ENCODE measurements around the gene SPTB.

Gene SPTB

DNA sequence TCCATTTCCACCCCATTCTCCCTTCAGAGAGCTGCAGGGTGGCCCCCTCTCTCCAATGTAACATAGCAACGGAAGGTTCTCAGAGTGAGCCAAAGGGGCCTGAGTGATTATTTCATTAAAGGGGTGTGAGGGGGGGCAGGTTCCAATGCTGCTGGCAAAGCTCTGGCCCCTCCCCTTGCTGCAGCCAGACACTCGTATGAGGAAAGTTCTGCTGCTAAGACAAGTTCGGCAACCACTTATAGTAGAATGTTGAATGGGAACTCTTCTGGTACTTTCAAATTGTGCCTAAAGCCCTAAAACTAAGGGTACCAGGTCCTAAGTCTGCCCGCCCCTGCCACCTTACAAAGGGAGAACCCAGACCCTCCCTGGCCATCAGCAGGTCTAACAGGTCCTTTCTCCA, 125.7 kb downstream of the SPTB start:
- TF ChIP-seq, protein P1, sequence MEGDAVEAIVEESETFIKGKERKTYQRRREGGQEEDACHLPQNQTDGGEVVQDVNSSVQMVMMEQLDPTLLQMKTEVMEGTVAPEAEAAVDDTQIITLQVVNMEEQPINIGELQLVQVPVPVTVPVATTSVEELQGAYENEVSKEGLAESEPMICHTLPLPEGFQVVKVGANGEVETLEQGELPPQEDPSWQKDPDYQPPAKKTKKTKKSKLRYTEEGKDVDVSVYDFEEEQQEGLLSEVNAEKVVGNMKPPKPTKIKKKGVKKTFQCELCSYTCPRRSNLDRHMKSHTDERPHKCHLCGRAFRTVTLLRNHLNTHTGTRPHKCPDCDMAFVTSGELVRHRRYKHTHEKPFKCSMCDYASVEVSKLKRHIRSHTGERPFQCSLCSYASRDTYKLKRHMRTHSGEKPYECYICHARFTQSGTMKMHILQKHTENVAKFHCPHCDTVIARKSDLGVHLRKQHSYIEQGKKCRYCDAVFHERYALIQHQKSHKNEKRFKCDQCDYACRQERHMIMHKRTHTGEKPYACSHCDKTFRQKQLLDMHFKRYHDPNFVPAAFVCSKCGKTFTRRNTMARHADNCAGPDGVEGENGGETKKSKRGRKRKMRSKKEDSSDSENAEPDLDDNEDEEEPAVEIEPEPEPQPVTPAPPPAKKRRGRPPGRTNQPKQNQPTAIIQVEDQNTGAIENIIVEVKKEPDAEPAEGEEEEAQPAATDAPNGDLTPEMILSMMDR (IDR thresholded peaks at IDR 0.05; ENCODE audit: low read depth, low read length, missing control alignments): no peak
- no peak for DNase-seq (ENCODE audit: low read depth)
- no peak overlapping the region for H3K4me3 ChIP-seq (ENCODE audit: low read depth, low read length)
- in situ Hi-C loops (cut with HindIII; ENCODE audit: low sequenced_read_pairs): loop anchor here (10.0 kb wide), 1 partner anchor 59 kb away; no protein-coding TSS in a partner anchor

DNA sequence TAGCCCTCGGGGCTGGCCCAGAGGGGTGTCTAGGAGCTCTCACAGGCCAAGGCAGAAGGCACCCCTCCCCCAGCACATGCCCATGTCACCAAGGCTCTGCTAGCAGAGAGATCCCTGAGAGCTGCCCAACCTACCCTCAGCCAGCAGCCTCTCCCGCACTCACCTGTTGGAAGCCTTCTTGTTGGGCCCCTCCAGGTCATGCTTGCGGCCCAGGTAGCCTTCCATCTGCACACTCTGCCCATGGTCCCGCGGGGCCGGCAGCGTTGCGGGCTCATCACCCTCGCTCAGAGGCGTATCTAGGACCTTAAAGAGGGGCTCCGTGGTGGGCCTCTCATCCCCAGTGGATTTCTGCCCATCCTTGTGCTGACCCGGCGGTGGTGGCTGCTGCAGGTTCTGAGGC, 126.3 kb downstream of the SPTB start:
- no peak for DNase-seq (ENCODE audit: low read depth)
- in situ Hi-C loops (cut with HindIII; ENCODE audit: low sequenced_read_pairs): loop anchor here (10.0 kb wide), 1 partner anchor 59 kb away; no protein-coding TSS in a partner anchor
- no peak overlapping the region for H3K4me3 ChIP-seq (ENCODE audit: low read depth, low read length)
- TF ChIP-seq, protein P1 (IDR thresholded peaks at IDR 0.05; ENCODE audit: low read depth, low read length, missing control alignments): no peak

DNA sequence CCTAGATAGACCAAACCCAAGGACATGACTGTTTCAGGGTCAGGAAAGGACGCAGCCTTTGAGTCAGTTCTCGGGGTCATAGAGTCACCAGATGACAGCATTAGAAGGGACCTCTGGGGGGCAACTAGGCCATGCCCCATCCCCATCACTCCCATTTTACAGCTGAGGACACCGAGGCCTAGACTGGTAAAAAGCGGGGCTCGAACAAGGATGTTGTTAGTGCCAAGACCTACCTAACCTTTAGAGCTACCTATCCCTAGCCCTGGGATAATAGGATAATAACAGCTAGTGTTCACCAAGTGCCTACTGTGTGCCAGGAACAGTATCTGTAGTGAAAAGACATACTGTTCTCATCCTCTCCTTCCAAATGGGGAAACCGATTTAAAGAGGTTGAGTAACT, 126.8 kb downstream of the SPTB start:
- in situ Hi-C loops (cut with HindIII; ENCODE audit: low sequenced_read_pairs): loop anchor here (10.0 kb wide), 1 partner anchor 58 kb away; no protein-coding TSS in a partner anchor
- DNase-seq (ENCODE audit: low read depth): no peak
- H3K4me3 ChIP-seq (ENCODE audit: low read depth, low read length): no peak overlapping the region
- TF ChIP-seq, protein P1 (IDR thresholded peaks at IDR 0.05; ENCODE audit: low read depth, low read length, missing control alignments): no peak

DNA sequence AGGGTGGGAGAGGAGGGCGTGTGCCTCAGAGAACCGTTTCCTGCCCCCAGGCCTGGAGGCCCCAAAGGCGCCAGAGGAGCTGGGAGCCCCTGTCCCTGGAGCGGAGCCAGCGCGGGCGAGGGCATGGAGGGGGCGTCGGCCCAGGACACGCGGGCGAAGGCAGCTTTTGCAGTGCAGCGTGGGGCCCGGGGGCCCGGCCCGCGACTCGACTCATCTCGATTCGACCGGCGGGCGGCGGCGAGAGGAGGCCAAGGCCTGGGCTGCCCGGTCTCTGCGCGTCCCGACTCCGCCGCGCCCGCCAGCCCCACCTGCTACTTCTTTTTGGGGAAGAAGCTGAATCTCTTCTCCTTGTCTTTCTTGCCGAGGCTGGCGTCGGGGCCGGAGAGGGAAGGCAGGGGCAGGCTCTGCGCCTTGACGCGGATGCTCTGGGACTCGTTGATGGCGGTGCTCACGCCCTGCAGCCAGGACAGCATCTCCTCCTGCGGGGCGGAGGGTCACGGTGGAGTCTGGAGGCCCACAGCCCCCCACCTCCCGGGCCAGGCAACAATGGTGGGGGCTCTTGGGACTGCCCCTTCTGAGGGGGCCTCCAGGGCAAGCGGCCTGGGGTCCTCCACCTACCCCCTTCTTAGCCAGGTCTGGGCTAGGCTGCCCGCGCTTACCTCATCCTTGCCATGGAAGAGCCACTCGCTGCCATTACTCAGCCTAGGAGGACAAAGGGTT, 130.6 kb downstream of the SPTB start:
- in situ Hi-C loops (cut with HindIII; ENCODE audit: low sequenced_read_pairs): no loop called here
- TF ChIP-seq, protein P1 (IDR thresholded peaks at IDR 0.05; ENCODE audit: low read depth, low read length, missing control alignments): no peak
- no peak for DNase-seq (ENCODE audit: low read depth)

DNA sequence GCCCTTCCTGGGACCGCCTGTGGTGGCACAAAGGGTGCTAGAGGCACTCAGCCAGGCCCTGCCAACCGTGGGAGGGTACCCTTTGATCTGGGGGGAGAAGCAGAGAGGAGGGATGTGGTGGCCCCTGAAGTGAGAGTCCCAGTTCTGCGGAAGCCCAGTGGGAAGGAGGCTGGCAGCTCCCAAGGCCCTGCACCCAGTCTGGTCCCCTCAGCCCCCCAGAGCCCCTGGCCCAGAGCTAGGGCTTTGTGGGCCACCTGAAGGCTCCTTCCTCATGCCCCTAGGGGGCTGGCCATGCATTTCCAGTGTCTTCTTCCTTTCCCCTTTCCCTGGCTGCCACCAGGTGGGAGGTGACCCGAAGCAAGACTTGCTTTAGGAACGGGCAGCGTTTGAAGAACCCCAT, 131.2 kb downstream of the SPTB start:
- H3K4me3 ChIP-seq (ENCODE audit: low read depth, low read length): no peak overlapping the region
- DNase-seq (ENCODE audit: low read depth): no peak
- TF ChIP-seq, protein P1 (IDR thresholded peaks at IDR 0.05; ENCODE audit: low read depth, low read length, missing control alignments): no peak
- in situ Hi-C loops (cut with HindIII; ENCODE audit: low sequenced_read_pairs): no loop called here

More for the DNA sequence above, 130.6 kb downstream of the SPTB start:
- H3K4me3 ChIP-seq (ENCODE audit: low read depth, low read length): no peak overlapping the region

DNA sequence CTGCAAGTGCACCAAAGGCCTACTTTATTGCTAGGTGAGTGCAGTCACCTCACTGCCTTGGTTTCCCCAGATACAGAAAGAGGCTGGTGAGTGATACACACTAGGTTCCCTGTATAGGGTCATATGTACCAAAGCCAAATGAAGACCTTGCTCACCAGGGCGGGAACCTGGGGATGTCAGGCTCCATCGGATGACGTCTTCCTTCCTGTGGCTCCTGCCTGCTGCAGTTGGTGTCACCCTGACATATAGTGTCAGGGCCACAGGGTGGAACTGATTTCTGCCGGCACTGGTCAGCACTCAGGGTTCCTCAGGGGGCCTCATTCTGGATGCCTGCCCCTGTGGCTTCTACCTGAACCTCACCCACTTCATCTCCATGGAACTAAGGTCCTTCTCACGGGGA, 132.4 kb downstream of the SPTB start:
- H3K4me3 ChIP-seq (ENCODE audit: low read depth, low read length): no peak overlapping the region
- in situ Hi-C loops (cut with HindIII; ENCODE audit: low sequenced_read_pairs): no loop called here
- no peak for DNase-seq (ENCODE audit: low read depth)
- TF ChIP-seq, protein P1 (IDR thresholded peaks at IDR 0.05; ENCODE audit: low read depth, low read length, missing control alignments): no peak
